HG02763 (cell line): ENCODE results near the gene ITSN2.
"Not testable (repeated sequence)": the region's sequence is repeated elsewhere in the genome, so short reads cannot be mapped to it uniquely, and the experiment has no call there.

Experiments
- ATAC-seq: cut with Tn5 transposase; IDR thresholded peaks from one replicate; pipeline ENCODE4 v1.9.1; 2021; ENCODE audit warnings: mild to moderate bottlenecking, moderate library complexity; ENCODE audit not compliant: unreplicated experiment

Gene ITSN2

GRCh38 chr2:24365051-24365450 lies 4.7 kb upstream of the ITSN2 start:
- ATAC-seq = no peak

GRCh38 chr2:24363301-24363700 lies 3.0 kb upstream of the ITSN2 start:
- no peak for ATAC-seq

GRCh38 chr2:24362253-24362652 lies 1.9 kb upstream of the ITSN2 start:
- no peak for ATAC-seq

GRCh38 chr2:24360963-24361330 lies 611 bp upstream of the ITSN2 start:
- no peak for ATAC-seq

GRCh38 chr2:24359129-24360049 lies 947 bp downstream of the ITSN2 start:
- peak; percentile 8 for ATAC-seq

- ATAC-seq = not testable (repeated sequence)
Observed at GRCh38 chr2:24357767-24358166, 2.6 kb downstream of the ITSN2 start.

GRCh38 chr2:24357115-24357514 lies 3.2 kb downstream of the ITSN2 start:
- ATAC-seq = not testable (repeated sequence)

- ATAC-seq = no peak
Observed at GRCh38 chr2:24354957-24355356, 5.4 kb downstream of the ITSN2 start.

- ATAC-seq = no peak
Observed at GRCh38 chr2:24354395-24354794, 5.9 kb downstream of the ITSN2 start.

GRCh38 chr2:24353973-24354372 lies 6.4 kb downstream of the ITSN2 start:
- ATAC-seq = no peak

- no peak for ATAC-seq
Observed at GRCh38 chr2:24353364-24353763, 7.0 kb downstream of the ITSN2 start.

GRCh38 chr2:24352664-24353063 lies 7.7 kb downstream of the ITSN2 start:
- no peak for ATAC-seq

GRCh38 chr2:24351981-24352380 lies 8.4 kb downstream of the ITSN2 start:
- ATAC-seq = no peak

- ATAC-seq = no peak
Observed at GRCh38 chr2:24351627-24351938, 8.8 kb downstream of the ITSN2 start.

- ATAC-seq = no peak
Observed at GRCh38 chr2:24350826-24351626, 9.3 kb downstream of the ITSN2 start.

GRCh38 chr2:24349097-24349496 lies 11.2 kb downstream of the ITSN2 start:
- no peak for ATAC-seq

GRCh38 chr2:24345937-24346336 lies 14.4 kb downstream of the ITSN2 start:
- no peak for ATAC-seq

- peak; percentile 40 for ATAC-seq
Observed at GRCh38 chr2:24343225-24343882, 17.0 kb downstream of the ITSN2 start.

- peak; percentile 39 for ATAC-seq
Observed at GRCh38 chr2:24342110-24342910, 18.0 kb downstream of the ITSN2 start.

GRCh38 chr2:24339856-24340262 lies 20.5 kb downstream of the ITSN2 start:
- no peak for ATAC-seq

- not testable (repeated sequence) for ATAC-seq
Observed at GRCh38 chr2:24339098-24339497, 21.2 kb downstream of the ITSN2 start.
